HepG2 (cell line): ENCODE results near the gene TPX2. TPM values are rescaled to one million over a fixed set of nuclear protein-coding genes. Genes with fewer than 3 reads are reported as not detected.

ENCODE experiments used
- ARNT ChIP-seq: fragments of 450-650 bp; IDR thresholded peaks from 2 replicates; pipeline ENCODE4 v1.6.1; 2017
- GLI4 ChIP-seq: sonication (generic); formaldehyde crosslinking; IDR thresholded peaks from 2 replicates; pipeline ENCODE4 v1.5.1; 2020; ENCODE audit warnings: missing genetic modification reagents, mild to moderate bottlenecking, moderate library complexity, borderline replicate concordance
- HNRNPL ChIP-seq: fragments of 200-400 bp; formaldehyde crosslinking; IDR thresholded peaks from 2 replicates; pipeline ENCODE4 v1.6.1; 2017; ENCODE audit warnings: mild to moderate bottlenecking, low read depth, low read length
- KDM2A ChIP-seq: sonication (generic); formaldehyde crosslinking; IDR thresholded peaks from 2 replicates; pipeline ENCODE4 v1.4.0; 2020; ENCODE audit warnings: low read depth, missing genetic modification reagents, borderline replicate concordance
- KLF12 ChIP-seq: sonication (generic); formaldehyde crosslinking; IDR thresholded peaks from 2 replicates; pipeline ENCODE4 v1.4.0; 2020; ENCODE audit warnings: missing genetic modification reagents, borderline replicate concordance
- KLF15 ChIP-seq: sonication (generic); formaldehyde crosslinking; IDR thresholded peaks from 2 replicates; pipeline ENCODE4 v1.8.1; 2023; ENCODE audit warnings: borderline replicate concordance, mild to moderate bottlenecking, inconsistent platforms, missing genetic modification reagents, mixed read lengths
- MTF2 ChIP-seq: sonication (generic); formaldehyde crosslinking; IDR thresholded peaks from 2 replicates; pipeline ENCODE4 v1.5.0; 2020; ENCODE audit warnings: missing genetic modification reagents, borderline replicate concordance
- PHB2 ChIP-seq: fragments of 450-650 bp; IDR thresholded peaks from 2 replicates; pipeline ENCODE4 v1.6.1; 2018; ENCODE audit not compliant: partially characterized antibody
- RFX5 ChIP-seq: IDR thresholded peaks from 2 replicates; pipeline ENCODE4 v1.6.1; 2011; ENCODE audit warnings: low read depth, low read length, improper control_type of control experiment
- SALL1 ChIP-seq: sonication (generic); formaldehyde crosslinking; IDR thresholded peaks from 2 replicates; pipeline ENCODE4 v1.8.0; 2022; ENCODE audit warnings: mild to moderate bottlenecking, missing genetic modification reagents
- SOX6 ChIP-seq, 2 experiments: fragments of 450-650 bp in 1 of 2; sonication (generic) in 1 of 2; formaldehyde crosslinking in 1 of 2; IDR thresholded peaks; 2 replicates each; pipeline versions ENCODE4 v1.4.0 to v1.6.1; 2017 to 2020; ENCODE audit warnings: antibody characterized with exemption in 1 of 2, mild to moderate bottlenecking in 1 of 2, missing genetic modification reagents in 1 of 2
- SP4 ChIP-seq: sonication (generic); formaldehyde crosslinking; IDR thresholded peaks from 2 replicates; pipeline ENCODE4 v1.8.1; 2023; ENCODE audit warnings: mild to moderate bottlenecking, missing genetic modification reagents
- TEAD3 ChIP-seq: optimal IDR thresholded peaks from 2 replicates; pipeline ENCODE3; 2016; ENCODE audit warnings: borderline replicate concordance
- ZBTB7B ChIP-seq: sonication (generic); formaldehyde crosslinking; IDR thresholded peaks from 2 replicates; pipeline ENCODE4 v1.4.0; 2020; ENCODE audit warnings: missing genetic modification reagents
- ZNF350 ChIP-seq: sonication (generic); formaldehyde crosslinking; IDR thresholded peaks from 2 replicates; pipeline ENCODE4 v1.4.0; 2020; ENCODE audit warnings: mild to moderate bottlenecking, low read depth, missing genetic modification reagents, borderline replicate concordance
- ZNF510 ChIP-seq: sonication (generic); formaldehyde crosslinking; IDR thresholded peaks from 2 replicates; pipeline ENCODE4 v1.4.0; 2020; ENCODE audit warnings: low read depth, mild to moderate bottlenecking, missing genetic modification reagents
- ZNF547 ChIP-seq: sonication (generic); formaldehyde crosslinking; IDR thresholded peaks from 2 replicates; pipeline ENCODE4 v1.5.1; 2020; ENCODE audit warnings: mild to moderate bottlenecking, missing genetic modification reagents
- ZNF564 ChIP-seq: sonication (generic); formaldehyde crosslinking; IDR thresholded peaks from 2 replicates; pipeline ENCODE4 v1.8.1; 2023; ENCODE audit warnings: mild to moderate bottlenecking, missing genetic modification reagents
- ZNF709 ChIP-seq: sonication (generic); formaldehyde crosslinking; IDR thresholded peaks from 2 replicates; pipeline ENCODE4 v1.5.0; 2020; ENCODE audit warnings: mild to moderate bottlenecking, missing genetic modification reagents
- ZNF766 ChIP-seq: sonication (generic); formaldehyde crosslinking; IDR thresholded peaks from 2 replicates; pipeline ENCODE4 v1.5.0; 2020; ENCODE audit warnings: missing genetic modification reagents, borderline replicate concordance
- ZNF777 ChIP-seq: sonication (generic); formaldehyde crosslinking; IDR thresholded peaks from 2 replicates; pipeline ENCODE4 v1.4.0; 2020; ENCODE audit warnings: missing genetic modification reagents
- polyA plus RNA-seq, 8 experiments: library from polyadenylated mRNA; depleted of rRNA in 3 of 8; stranded (reverse) in 7 of 8; unstranded in 1 of 8; fragments of >200 nt; fragmentation: Illumina TruSeq in 4 of 8; extraction: Trizol in 4 of 8; gene quantifications; 2 replicates each; pipeline versions ENCODE4 v1.2.1 to v1.2.3, GENCODE V29; 2011 to 2016; ENCODE audit warnings: low read depth in 4 of 8, missing spikeins in 1 of 8, mixed read lengths in 1 of 8; ENCODE audit not compliant: insufficient read depth in 1 of 8
- total RNA-seq, 5 experiments: library from RNA; depleted of rRNA; stranded (reverse); fragments of >200 nt; fragmentation: Illumina TruSeq; extraction: Trizol; gene quantifications; 2 replicates each; pipeline ENCODE4 v1.2.3, GENCODE V29; 2016; ENCODE audit warnings: low read depth in 1 of 5
- TF ChIP-seq, protein P1 (sequence below): sonication (generic); formaldehyde crosslinking; IDR thresholded peaks from 2 replicates; pipeline ENCODE4 v1.5.1; 2020; ENCODE audit warnings: mild to moderate bottlenecking, missing genetic modification reagents
- TF ChIP-seq, protein P2 (sequence below): sonication (generic); formaldehyde crosslinking; IDR thresholded peaks from 2 replicates; pipeline ENCODE4 v1.4.0; 2020; ENCODE audit warnings: low read depth, missing genetic modification reagents

The TPX2 gene
- total and polyA plus RNA-seq, 2 of the 13 experiments (the other 11 are each of a cell fraction or from before 2014, with no cell fraction given) = 34.3 to 124 TPM

DNA sequence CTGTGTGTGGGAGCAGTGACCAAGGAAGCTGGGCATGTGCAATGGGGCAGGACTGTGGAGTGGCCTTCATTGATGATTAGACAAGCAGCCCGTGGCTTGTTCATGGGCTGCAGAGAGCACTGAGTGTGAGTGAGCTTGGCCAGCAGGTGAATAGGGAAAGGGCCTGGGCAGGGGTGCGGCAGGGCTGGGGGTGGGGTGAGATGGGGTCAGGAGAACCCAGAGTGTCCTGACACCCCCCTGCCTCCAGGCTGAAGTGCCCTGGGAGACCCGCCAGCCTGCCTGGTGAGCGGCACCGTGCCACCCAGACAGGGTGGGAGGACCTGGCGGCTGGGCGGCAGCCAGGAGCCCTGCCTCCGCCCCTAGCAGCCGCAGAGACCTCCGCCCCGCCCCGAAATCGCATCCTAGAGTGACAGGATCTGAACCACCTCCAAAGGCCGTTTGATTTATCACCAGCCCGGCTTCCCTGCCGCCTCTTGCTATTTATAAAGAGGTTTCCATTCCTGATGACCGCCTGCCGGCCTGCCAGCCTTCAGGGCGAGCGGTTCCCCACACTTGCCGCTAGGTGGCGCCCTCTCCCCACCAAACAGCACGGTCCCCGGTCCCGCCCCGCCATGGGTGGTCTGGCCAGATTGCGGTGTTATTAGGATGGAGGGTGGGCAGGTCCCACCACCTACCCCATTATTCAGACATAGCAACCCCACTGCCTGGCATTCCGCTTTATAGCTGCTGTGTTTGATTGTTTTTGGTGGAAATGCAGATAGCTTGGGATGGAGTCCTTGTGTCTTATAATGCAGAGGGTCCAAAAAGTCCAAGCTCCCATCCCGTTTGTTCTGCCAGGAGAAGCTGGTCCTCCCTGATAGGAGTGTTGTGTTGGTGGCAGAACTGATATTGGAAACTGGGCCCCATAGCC, 83.6 kb downstream of the TPX2 start (continued):
- no peak for TF ChIP-seq KLF15 (CRISPR knock-in tag)
- TF ChIP-seq SALL1 (CRISPR knock-in tag) = peak; percentile 47; the same call in 1 of the 2 replicates
- TF ChIP-seq ZNF709 (CRISPR knock-in tag) = no peak
- TF ChIP-seq, protein P1, sequence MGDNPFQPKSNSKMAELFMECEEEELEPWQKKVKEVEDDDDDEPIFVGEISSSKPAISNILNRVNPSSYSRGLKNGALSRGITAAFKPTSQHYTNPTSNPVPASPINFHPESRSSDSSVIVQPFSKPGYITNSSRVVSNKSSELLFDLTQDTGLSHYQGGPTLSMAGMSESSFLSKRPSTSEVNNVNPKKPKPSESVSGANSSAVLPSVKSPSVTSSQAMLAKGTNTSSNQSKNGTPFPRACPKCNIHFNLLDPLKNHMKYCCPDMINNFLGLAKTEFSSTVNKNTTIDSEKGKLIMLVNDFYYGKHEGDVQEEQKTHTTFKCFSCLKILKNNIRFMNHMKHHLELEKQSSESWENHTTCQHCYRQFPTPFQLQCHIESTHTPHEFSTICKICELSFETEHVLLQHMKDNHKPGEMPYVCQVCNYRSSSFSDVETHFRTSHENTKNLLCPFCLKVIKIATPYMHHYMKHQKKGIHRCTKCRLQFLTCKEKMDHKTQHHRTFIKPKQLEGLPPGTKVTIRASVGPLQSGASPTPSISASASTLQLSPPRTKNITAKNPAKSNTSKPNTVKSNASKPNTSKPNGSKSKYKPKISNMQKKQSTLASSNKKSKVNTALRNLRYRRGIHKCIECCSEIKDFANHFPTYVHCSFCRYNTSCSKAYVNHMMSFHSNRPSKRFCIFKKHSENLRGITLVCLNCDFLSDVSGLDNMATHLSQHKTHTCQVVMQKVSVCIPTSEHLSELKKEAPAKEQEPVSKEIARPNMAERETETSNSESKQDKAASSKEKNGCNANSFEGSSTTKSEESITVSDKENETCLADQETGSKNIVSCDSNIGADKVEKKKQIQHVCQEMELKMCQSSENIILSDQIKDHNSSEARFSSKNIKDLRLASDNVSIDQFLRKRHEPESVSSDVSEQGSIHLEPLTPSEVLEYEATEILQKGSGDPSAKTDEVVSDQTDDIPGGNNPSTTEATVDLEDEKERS = no peak
- TF ChIP-seq ZNF777 (CRISPR knock-in tag) = peak; percentile 37; the same call in 1 of the 2 replicates
- no peak for TF ChIP-seq ARNT
- TF ChIP-seq ZNF350 (CRISPR knock-in tag) = peak; percentile 57; the same call in 1 of the 2 replicates
- TF ChIP-seq HNRNPL = peak; percentile 34; the same call in 1 of the 2 replicates
- TF ChIP-seq KDM2A (CRISPR knock-in tag) = peak; percentile 81
- TF ChIP-seq ZNF510 (CRISPR knock-in tag) = no peak
- TF ChIP-seq ZBTB7B (CRISPR knock-in tag) = peak; percentile 66; the same call in 1 of the 2 replicates
- no peak for TF ChIP-seq PHB2
- TF ChIP-seq SOX6 (IDR thresholded peaks at IDR 0.05) = no peak
- peak; percentile 38; the same call in 1 of the 2 replicates for TF ChIP-seq SOX6 (CRISPR knock-in tag; IDR thresholded peaks at IDR 0.05)
- 0 out of 2 replicates have a peak, but pooled peaks have one; percentile 60 for TF ChIP-seq ZNF547 (CRISPR knock-in tag)
- TF ChIP-seq, protein P2, sequence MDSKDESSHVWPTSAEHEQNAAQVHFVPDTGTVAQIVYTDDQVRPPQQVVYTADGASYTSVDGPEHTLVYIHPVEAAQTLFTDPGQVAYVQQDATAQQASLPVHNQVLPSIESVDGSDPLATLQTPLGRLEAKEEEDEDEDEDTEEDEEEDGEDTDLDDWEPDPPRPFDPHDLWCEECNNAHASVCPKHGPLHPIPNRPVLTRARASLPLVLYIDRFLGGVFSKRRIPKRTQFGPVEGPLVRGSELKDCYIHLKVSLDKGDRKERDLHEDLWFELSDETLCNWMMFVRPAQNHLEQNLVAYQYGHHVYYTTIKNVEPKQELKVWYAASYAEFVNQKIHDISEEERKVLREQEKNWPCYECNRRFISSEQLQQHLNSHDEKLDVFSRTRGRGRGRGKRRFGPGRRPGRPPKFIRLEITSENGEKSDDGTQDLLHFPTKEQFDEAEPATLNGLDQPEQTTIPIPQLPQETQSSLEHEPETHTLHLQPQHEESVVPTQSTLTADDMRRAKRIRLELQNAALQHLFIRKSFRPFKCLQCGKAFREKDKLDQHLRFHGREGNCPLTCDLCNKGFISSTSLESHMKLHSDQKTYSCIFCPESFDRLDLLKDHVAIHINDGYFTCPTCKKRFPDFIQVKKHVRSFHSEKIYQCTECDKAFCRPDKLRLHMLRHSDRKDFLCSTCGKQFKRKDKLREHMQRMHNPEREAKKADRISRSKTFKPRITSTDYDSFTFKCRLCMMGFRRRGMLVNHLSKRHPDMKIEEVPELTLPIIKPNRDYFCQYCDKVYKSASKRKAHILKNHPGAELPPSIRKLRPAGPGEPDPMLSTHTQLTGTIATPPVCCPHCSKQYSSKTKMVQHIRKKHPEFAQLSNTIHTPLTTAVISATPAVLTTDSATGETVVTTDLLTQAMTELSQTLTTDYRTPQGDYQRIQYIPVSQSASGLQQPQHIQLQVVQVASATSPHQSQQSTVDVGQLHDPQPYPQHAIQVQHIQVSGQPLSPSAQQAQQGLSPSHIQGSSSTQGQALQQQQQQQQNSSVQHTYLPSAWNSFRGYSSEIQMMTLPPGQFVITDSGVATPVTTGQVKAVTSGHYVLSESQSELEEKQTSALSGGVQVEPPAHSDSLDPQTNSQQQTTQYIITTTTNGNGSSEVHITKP (CRISPR knock-in tag) = 0 out of 2 replicates have a peak, but pooled peaks have one; percentile 19
- TF ChIP-seq MTF2 (CRISPR knock-in tag) = peak; percentile 91
- peak; percentile 64; the same call in 1 of the 2 replicates for TF ChIP-seq SP4
- peak; percentile 45 for TF ChIP-seq TEAD3 (CRISPR knock-in tag)
- TF ChIP-seq ZNF564 (CRISPR knock-in tag) = no peak
- peak; percentile 65; the same call in 1 of the 2 replicates for TF ChIP-seq KLF12 (CRISPR knock-in tag)
- TF ChIP-seq RFX5 = 0 out of 2 replicates have a peak, but pooled peaks have one; percentile 29
- TF ChIP-seq GLI4 (CRISPR knock-in tag) = 0 out of 2 replicates have a peak, but pooled peaks have one; percentile 64
- TF ChIP-seq ZNF766 (CRISPR knock-in tag) = no peak
